Large intestine (tissue), 12 donors: ENCODE data around the gene BOLL. TPM values are rescaled to one million over a fixed set of nuclear protein-coding genes. Genes with fewer than 3 reads are reported as not detected.
"Not testable (repeated sequence)": the region's sequence is repeated elsewhere in the genome, so short reads cannot be mapped to it uniquely, and the experiment has no call there.

Source experiments
- DNase-seq, 2 donors: peaks; one replicate each; pipeline versions ENCODE4 v3.0.0 to v3.0.0-alpha.2; 2013
- H3K27ac ChIP-seq: one replicate; pipeline ENCODE4 v1.5.1; 2013; ENCODE audit warnings: low read length
- H3K27me3 ChIP-seq: 2 replicates; pipeline ENCODE4 v1.6.1; 2013; ENCODE audit warnings: low read length; ENCODE audit not compliant: control insufficient read depth, insufficient read depth
- H3K36me3 ChIP-seq: 2 replicates; pipeline ENCODE4 v1.6.1; 2013; ENCODE audit warnings: low read length; ENCODE audit not compliant: control insufficient read depth, insufficient read depth
- H3K4me1 ChIP-seq: one replicate; pipeline ENCODE4 v1.6.1; 2013; ENCODE audit warnings: low read length; ENCODE audit not compliant: control insufficient read depth, insufficient read depth
- H3K4me3 ChIP-seq: one replicate; pipeline ENCODE4 v1.5.1; 2013; ENCODE audit warnings: low read length
- H3K9me3 ChIP-seq: one replicate; pipeline ENCODE4 v1.6.1; 2013; ENCODE audit warnings: mild to moderate bottlenecking, low read depth, low read length, moderate library complexity; ENCODE audit not compliant: control insufficient read depth
- WGBS: methylation state at CpG from one replicate; pipeline ENCODE4 v1.1.5; 2013; ENCODE audit warnings: low lambda C conversion rate; ENCODE audit not compliant: insufficient coverage; 5-methylcytosine and 5-hydroxymethylcytosine counted together
- long read RNA-seq, 11 donors: transcript quantifications; one replicate each; lab custom pipeline, GENCODE V29; 2026
- polyA plus RNA-seq: library from polyadenylated mRNA; unstranded; fragments of 120-200 nt; gene quantifications from one replicate; pipeline ENCODE4 v1.2.1, GENCODE V29; 2013

Gene BOLL
- polyA plus RNA-seq = 0.09 TPM
- long read RNA-seq, donor 1 = 0 reads
- long read RNA-seq, donor 2 = 0 reads
- long read RNA-seq, donor 3 = 0 reads
- long read RNA-seq, donor 4 = 0 reads
- long read RNA-seq, donor 5 = 0 reads
- long read RNA-seq, donor 6 = 0 reads
- long read RNA-seq, donor 7 = 0 reads
- long read RNA-seq, donor 8 = 0 reads
- long read RNA-seq, donor 9 = 0 reads
- long read RNA-seq, donor 10 = 0 reads
- long read RNA-seq, donor 11 = 0 reads

- Histone ChIP-seq H3K27ac (no peak within 1 kb of the TSS), H3K9me3 (peaks cover 20% of the 10 kb centered on the region), H3K4me1 (peaks cover 3% of the 10 kb centered on the region), H3K27me3 (peaks cover 33% of the 10 kb centered on the region), H3K36me3 (no peaks in the 10 kb centered on the region), H3K4me3 (peak within 1 kb of the TSS; percentile 28)
- no CpG with 5 or more reads among the region's 80 CpGs for WGBS
- DNase-seq = no peak
These were observed at the start of gene BOLL for GRCh38 chr2:197784956-197785941. TSS of gene BOLL (minus strand) at chr2:197785319. CDS start at chr2:197781850, 3,469 bp downstream.

GRCh38 chr2:197834771-197835170 is 49.7 kb upstream of the BOLL start:
- not testable (repeated sequence) for H3K4me1 ChIP-seq, DNase-seq, H3K36me3 ChIP-seq, H3K9me3 ChIP-seq, H3K27ac ChIP-seq, H3K4me3 ChIP-seq, H3K27me3 ChIP-seq
- no CpG with 5 or more reads among the region's 2 CpGs for WGBS

GRCh38 chr2:197828464-197829135 is 43.5 kb upstream of the BOLL start:
- 100% methylated on average over 1 of the region's 1 CpG for WGBS
- Histone ChIP-seq H3K27me3 (no peaks in the 10 kb centered on the region), H3K36me3 (no peaks in the 10 kb centered on the region), H3K4me1 (no peaks in the 10 kb centered on the region), H3K9me3 (no peaks in the 10 kb centered on the region), H3K4me3 (no peak overlapping the region), H3K27ac (no peak overlapping the region)
- no peak for DNase-seq

- Histone ChIP-seq H3K9me3 (no peaks in the 10 kb centered on the region), H3K27ac (no peak overlapping the region), H3K27me3 (no peaks in the 10 kb centered on the region), H3K4me1 (no peaks in the 10 kb centered on the region), H3K4me3 (no peak overlapping the region), H3K36me3 (no peaks in the 10 kb centered on the region)
- no peak for DNase-seq
- WGBS = 92% methylated on average over 2 of the region's 2 CpGs
These were observed 42.5 kb upstream of the BOLL start for GRCh38 chr2:197827618-197828017.

GRCh38 chr2:197822333-197822732 is 37.2 kb upstream of the BOLL start:
- peaks cover 5% of the 10 kb centered on the region for H3K27me3 ChIP-seq
- H3K36me3 ChIP-seq = no peaks in the 10 kb centered on the region
- H3K4me1 ChIP-seq = no peaks in the 10 kb centered on the region
- H3K9me3 ChIP-seq = no peaks in the 10 kb centered on the region
- H3K4me3 ChIP-seq = no peak overlapping the region
- H3K27ac ChIP-seq = no peak overlapping the region
- DNase-seq = no peak
- WGBS = no CpG with 5 or more reads among the region's 2 CpGs

GRCh38 chr2:197821550-197822289 is 36.6 kb upstream of the BOLL start:
- H3K27me3 ChIP-seq = peaks cover 5% of the 10 kb centered on the region
- H3K9me3 ChIP-seq = no peaks in the 10 kb centered on the region
- no peaks in the 10 kb centered on the region for H3K36me3 ChIP-seq
- no peaks in the 10 kb centered on the region for H3K4me1 ChIP-seq
- no CpG with 5 or more reads among the region's 2 CpGs for WGBS
- no peak overlapping the region for H3K27ac ChIP-seq
- no peak overlapping the region for H3K4me3 ChIP-seq
- no peak for DNase-seq

GRCh38 chr2:197814526-197814925 is 29.4 kb upstream of the BOLL start:
- H3K36me3 ChIP-seq = no peaks in the 10 kb centered on the region
- no peak for DNase-seq
- H3K4me1 ChIP-seq = no peaks in the 10 kb centered on the region
- H3K27me3 ChIP-seq = peaks cover 5% of the 10 kb centered on the region
- no CpG with 5 or more reads among the region's 2 CpGs for WGBS
- no peak overlapping the region for H3K4me3 ChIP-seq
- no peak overlapping the region for H3K27ac ChIP-seq
- no peaks in the 10 kb centered on the region for H3K9me3 ChIP-seq

- no peaks in the 10 kb centered on the region for H3K36me3 ChIP-seq
- no peak for DNase-seq
- 40% methylated on average over 1 of the region's 3 CpGs for WGBS
- no peak overlapping the region for H3K4me3 ChIP-seq
- no peaks in the 10 kb centered on the region for H3K4me1 ChIP-seq
- H3K27me3 ChIP-seq = peaks cover 14% of the 10 kb centered on the region
- no peak overlapping the region for H3K27ac ChIP-seq
- H3K9me3 ChIP-seq = no peaks in the 10 kb centered on the region
These were observed 28.1 kb upstream of the BOLL start for GRCh38 chr2:197813093-197813787.

GRCh38 chr2:197810491-197810890 is 25.4 kb upstream of the BOLL start:
- Histone ChIP-seq H3K36me3 (no peaks in the 10 kb centered on the region), H3K27me3 (peaks cover 28% of the 10 kb centered on the region), H3K27ac (no peak overlapping the region), H3K4me1 (no peaks in the 10 kb centered on the region), H3K4me3 (no peak overlapping the region), H3K9me3 (no peaks in the 10 kb centered on the region)
- DNase-seq = no peak
- WGBS = no CpG with 5 or more reads among the region's 3 CpGs
